Smooth muscle cell (in vitro differentiated cells): ENCODE measurements around the gene RPS19. TPM values are rescaled to one million over a fixed set of nuclear protein-coding genes. Genes with fewer than 3 reads are reported as not detected.

Experiments used
- DNase-seq: peaks from one replicate; lab custom pipeline; 2025; ENCODE audit not compliant: unreplicated experiment; lab: John Stamatoyannopoulos, UW
- H2AFZ ChIP-seq: fragments of 200-600 bp; sonication (generic); 2 replicates; pipeline ENCODE4 v1.6.0; 2016; ENCODE audit warnings: antibody characterized with exemption, low read depth, mild to moderate bottlenecking
- H3F3A ChIP-seq: fragments of 200-600 bp; sonication (generic); 2 replicates; pipeline ENCODE4 v1.6.0; 2017; ENCODE audit warnings: antibody characterized with exemption, low read depth
- H3K27ac ChIP-seq: fragments of 200-600 bp; sonication (generic); 2 replicates; pipeline ENCODE4 v1.5.1; 2016; ENCODE audit warnings: low read depth, mild to moderate bottlenecking
- H3K27me3 ChIP-seq: fragments of 200-600 bp; sonication (generic); 2 replicates; pipeline ENCODE4 v1.6.1; 2016; ENCODE audit warnings: low read depth, mild to moderate bottlenecking
- H3K36me3 ChIP-seq: fragments of 200-600 bp; sonication (generic); 2 replicates; pipeline ENCODE4 v1.5.1; 2016; ENCODE audit warnings: low read depth
- H3K4me1 ChIP-seq: fragments of 200-600 bp; sonication (generic); 2 replicates; pipeline ENCODE4 v1.5.1; 2016; ENCODE audit warnings: low read depth
- H3K4me2 ChIP-seq: fragments of 200-600 bp; sonication (generic); 2 replicates; pipeline ENCODE4 v1.6.0; 2016; ENCODE audit warnings: mild to moderate bottlenecking
- H3K4me3 ChIP-seq: fragments of 200-600 bp; sonication (generic); 2 replicates; pipeline ENCODE4 v1.5.1; 2016; ENCODE audit warnings: mild to moderate bottlenecking
- H3K79me2 ChIP-seq: fragments of 200-600 bp; sonication (generic); 2 replicates; pipeline ENCODE4 v1.6.0; 2016; ENCODE audit warnings: low read depth, mild to moderate bottlenecking
- H3K9ac ChIP-seq: fragments of 200-600 bp; sonication (generic); 2 replicates; pipeline ENCODE4 v1.6.0; 2016; ENCODE audit warnings: low read depth
- H3K9me3 ChIP-seq: fragments of 200-600 bp; sonication (generic); replicated peaks from 2 replicates; pipeline ENCODE4 v1.5.1; 2016; ENCODE audit warnings: low read depth
- H4K20me1 ChIP-seq: fragments of 200-600 bp; sonication (generic); 2 replicates; pipeline ENCODE4 v1.6.0; 2016; ENCODE audit warnings: low read depth
- WGBS: methylation state at CpG from one replicate; pipeline ENCODE4 v1.1.7; 2016; ENCODE audit warnings: low lambda C conversion rate; 5-methylcytosine and 5-hydroxymethylcytosine counted together
- polyA plus RNA-seq: library from polyadenylated mRNA; unstranded; fragments of >200 nt; fragmentation: Nextera tagmentation; extraction: Ambion mirVana; gene quantifications from 2 replicates; pipeline ENCODE4 v1.2.1, GENCODE V29; 2016
- total RNA-seq: library from RNA; depleted of rRNA; stranded (reverse); fragments of >200 nt; gene quantifications from 2 replicates; pipeline ENCODE4 v1.2.3, GENCODE V29; 2014
- TF ChIP-seq, protein P1 (sequence below): fragments of 200-600 bp; sonication (generic); IDR thresholded peaks from 2 replicates; pipeline ENCODE4 v1.5.1; 2017; ENCODE audit warnings: borderline replicate concordance, mild to moderate bottlenecking, antibody characterized with exemption; ENCODE audit not compliant: insufficient read depth, poor library complexity, severe bottlenecking

The RPS19 gene
- total and polyA plus RNA-seq, 2 experiments from 2014 or later, result 1,345 to 2,105 TPM

DNA sequence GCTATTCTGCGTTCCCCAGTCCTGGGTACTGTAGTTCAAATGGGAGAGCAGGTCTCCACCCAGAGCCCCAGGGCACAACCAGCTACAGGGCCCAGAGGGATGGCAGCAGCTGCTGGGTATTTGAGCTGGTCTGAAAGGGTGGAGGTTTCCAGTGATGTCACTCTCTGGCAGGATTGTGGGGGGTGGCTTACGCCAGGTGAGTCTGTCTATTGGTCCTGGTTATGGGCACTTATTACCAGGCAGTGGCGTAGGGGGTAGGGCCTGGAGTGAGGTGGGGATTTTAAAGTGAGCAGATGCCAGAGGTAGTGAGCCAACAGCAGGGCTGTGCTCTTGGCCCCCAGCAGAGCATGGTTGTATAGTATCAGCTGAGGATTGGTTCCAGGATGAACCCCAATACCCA is 6.2 kb downstream of the RPS19 start:
- H3K9me3 ChIP-seq, result no peaks in the 10 kb centered on the region
- H4K20me1 ChIP-seq, result peaks cover 100% of the 10 kb centered on the region

DNA sequence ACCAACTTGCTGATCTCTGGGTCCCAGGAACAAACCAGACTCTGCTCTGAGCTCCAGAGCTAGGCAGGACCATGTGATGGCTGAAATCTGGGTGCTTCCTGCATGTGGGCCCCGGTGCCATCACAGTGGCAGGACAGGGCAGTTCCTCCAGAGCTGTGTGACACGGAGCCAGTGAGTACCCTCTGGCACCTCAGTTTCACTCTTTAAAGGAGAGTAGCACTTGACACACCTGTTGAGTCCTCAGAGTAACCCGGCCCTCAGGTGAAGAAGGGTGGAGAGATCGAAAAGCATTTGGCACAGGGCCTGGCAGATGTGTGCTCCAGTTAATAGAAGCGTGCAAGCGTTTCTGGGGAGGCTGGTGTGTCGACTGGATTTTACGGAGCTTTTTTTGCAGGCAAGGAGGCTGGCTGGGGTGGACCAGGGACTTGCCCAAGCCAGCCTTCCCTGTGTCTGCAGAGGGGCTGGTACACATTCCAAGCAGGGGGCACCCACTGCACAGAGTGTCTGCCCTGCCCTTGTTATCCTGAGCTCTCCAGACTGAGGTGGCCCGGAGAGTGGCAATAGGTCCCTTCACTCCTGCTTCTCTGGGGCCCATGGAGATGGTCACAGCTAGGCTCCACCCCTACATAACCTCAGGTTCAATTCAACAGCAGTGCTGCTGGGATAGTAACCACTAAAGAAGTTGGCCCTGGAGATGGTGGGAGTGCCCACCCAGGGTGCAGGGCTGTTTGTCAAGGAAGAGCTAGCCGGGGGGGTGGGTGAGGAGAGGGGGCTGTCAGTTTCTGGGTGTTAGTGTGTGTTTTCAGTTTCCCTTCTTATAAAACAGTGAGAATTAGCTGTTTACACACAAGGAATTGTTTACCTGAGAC is 8.3 kb downstream of the RPS19 start:
- Histone ChIP-seq H3K36me3 (no peaks in the 10 kb centered on the region), H3K27me3 (no peaks in the 10 kb centered on the region), H3K4me3 (no peak overlapping the region), H3K79me2 (peaks cover 46% of the 10 kb centered on the region), H3K27ac (no peak overlapping the region), H3F3A (peaks cover 45% of the 10 kb centered on the region), H3K4me2 (no peak overlapping the region), H3K9ac (no peak overlapping the region), H3K9me3 (no peaks in the 10 kb centered on the region), H3K4me1 (no peaks in the 10 kb centered on the region), H2AFZ (no peak overlapping the region), H4K20me1 (peaks cover 99% of the 10 kb centered on the region)
- TF ChIP-seq, protein P1, sequence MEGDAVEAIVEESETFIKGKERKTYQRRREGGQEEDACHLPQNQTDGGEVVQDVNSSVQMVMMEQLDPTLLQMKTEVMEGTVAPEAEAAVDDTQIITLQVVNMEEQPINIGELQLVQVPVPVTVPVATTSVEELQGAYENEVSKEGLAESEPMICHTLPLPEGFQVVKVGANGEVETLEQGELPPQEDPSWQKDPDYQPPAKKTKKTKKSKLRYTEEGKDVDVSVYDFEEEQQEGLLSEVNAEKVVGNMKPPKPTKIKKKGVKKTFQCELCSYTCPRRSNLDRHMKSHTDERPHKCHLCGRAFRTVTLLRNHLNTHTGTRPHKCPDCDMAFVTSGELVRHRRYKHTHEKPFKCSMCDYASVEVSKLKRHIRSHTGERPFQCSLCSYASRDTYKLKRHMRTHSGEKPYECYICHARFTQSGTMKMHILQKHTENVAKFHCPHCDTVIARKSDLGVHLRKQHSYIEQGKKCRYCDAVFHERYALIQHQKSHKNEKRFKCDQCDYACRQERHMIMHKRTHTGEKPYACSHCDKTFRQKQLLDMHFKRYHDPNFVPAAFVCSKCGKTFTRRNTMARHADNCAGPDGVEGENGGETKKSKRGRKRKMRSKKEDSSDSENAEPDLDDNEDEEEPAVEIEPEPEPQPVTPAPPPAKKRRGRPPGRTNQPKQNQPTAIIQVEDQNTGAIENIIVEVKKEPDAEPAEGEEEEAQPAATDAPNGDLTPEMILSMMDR, result no peak
- WGBS, result 96% methylated on average over 10 of the region's 10 CpGs
- DNase-seq, result no peak

More for the DNA sequence above, 6.2 kb downstream of the RPS19 start:
- Histone ChIP-seq H3K27me3 (no peaks in the 10 kb centered on the region), H3K4me2 (no peak overlapping the region), H3K4me1 (peaks cover 13% of the 10 kb centered on the region), H2AFZ (no peak overlapping the region), H3K4me3 (no peak overlapping the region), H3F3A (peaks cover 31% of the 10 kb centered on the region), H3K9ac (no peak overlapping the region), H3K27ac (no peak overlapping the region), H3K36me3 (peaks cover 5% of the 10 kb centered on the region), H3K79me2 (peaks cover 67% of the 10 kb centered on the region)
- 93% methylated on average over 3 of the region's 3 CpGs for WGBS
- no peak for DNase-seq
- TF ChIP-seq, protein P1, result no peak

GRCh38 chr19:41868989-41869300 is 8.9 kb downstream of the RPS19 start:
- no peaks in the 10 kb centered on the region for H3K27me3 ChIP-seq
- H3K79me2 ChIP-seq, result peaks cover 40% of the 10 kb centered on the region
- H3K4me3 ChIP-seq, result no peak overlapping the region
- H3K4me1 ChIP-seq, result no peaks in the 10 kb centered on the region
- H3K9me3 ChIP-seq, result no peaks in the 10 kb centered on the region
- 97% methylated on average over 12 of the region's 12 CpGs for WGBS
- DNase-seq, result no peak
- peaks cover 95% of the 10 kb centered on the region for H4K20me1 ChIP-seq
- TF ChIP-seq, protein P1, result no peak
- H3K4me2 ChIP-seq, result no peak overlapping the region
- peaks cover 50% of the 10 kb centered on the region for H3F3A ChIP-seq
- H2AFZ ChIP-seq, result no peak overlapping the region
- no peaks in the 10 kb centered on the region for H3K36me3 ChIP-seq
- H3K9ac ChIP-seq, result no peak overlapping the region
- H3K27ac ChIP-seq, result no peak overlapping the region
